SK-N-SH treated with all-trans-retinoic acid at 6 μM for 48 hours (cell line): Measurements from ENCODE around the gene ERI2.

Source experiments
- ARNTL ChIP-seq: fragments of 450-650 bp; formaldehyde crosslinking; IDR thresholded peaks from 2 replicates; pipeline ENCODE4 v1.5.0; 2020; ENCODE audit warnings: low read depth, mild to moderate bottlenecking, moderate library complexity, borderline replicate concordance
- BACH2 ChIP-seq: fragments of 250-450 bp; sonication (Bioruptor Pico); IDR thresholded peaks from 2 replicates; pipeline ENCODE4 v1.9.0; 2021; ENCODE audit warnings: mild to moderate bottlenecking, borderline replicate concordance
- GLIS3 ChIP-seq: fragments of 250-450 bp; sonication (Bioruptor Pico); IDR thresholded peaks from 2 replicates; pipeline ENCODE4 v1.5.0; 2020; ENCODE audit warnings: mild to moderate bottlenecking, moderate library complexity
- SNAI2 ChIP-seq: fragments of 250-450 bp; sonication (Bioruptor Pico); IDR thresholded peaks from 2 replicates; pipeline ENCODE4 v1.5.0; 2020; ENCODE audit warnings: mild to moderate bottlenecking, moderate library complexity
- ZFP3 ChIP-seq: fragments of 250-450 bp; sonication (Bioruptor Pico); IDR thresholded peaks from 2 replicates; pipeline ENCODE4 v1.5.0; 2020; ENCODE audit warnings: mild to moderate bottlenecking, moderate library complexity
- ZFP30 ChIP-seq: fragments of 450-650 bp; formaldehyde crosslinking; IDR thresholded peaks from 2 replicates; pipeline ENCODE4 v1.5.0; 2022; ENCODE audit warnings: mild to moderate bottlenecking, moderate library complexity
- TF ChIP-seq, protein P1 (sequence below): fragments of 250-450 bp; sonication (Bioruptor Pico); IDR thresholded peaks from 2 replicates; pipeline ENCODE4 v1.5.0; 2020; ENCODE audit warnings: mild to moderate bottlenecking, moderate library complexity
- TF ChIP-seq, protein P2 (sequence below): fragments of 250-450 bp; sonication (Bioruptor Pico); IDR thresholded peaks from 2 replicates; pipeline ENCODE4 v1.8.0; 2020; ENCODE audit warnings: mild to moderate bottlenecking, moderate library complexity, borderline replicate concordance
- TF ChIP-seq, protein P3 (sequence below): fragments of 250-450 bp; sonication (Bioruptor Pico); IDR thresholded peaks from 2 replicates; pipeline ENCODE4 v1.5.1; 2020; ENCODE audit warnings: low read depth, mild to moderate bottlenecking, moderate library complexity

DNA sequence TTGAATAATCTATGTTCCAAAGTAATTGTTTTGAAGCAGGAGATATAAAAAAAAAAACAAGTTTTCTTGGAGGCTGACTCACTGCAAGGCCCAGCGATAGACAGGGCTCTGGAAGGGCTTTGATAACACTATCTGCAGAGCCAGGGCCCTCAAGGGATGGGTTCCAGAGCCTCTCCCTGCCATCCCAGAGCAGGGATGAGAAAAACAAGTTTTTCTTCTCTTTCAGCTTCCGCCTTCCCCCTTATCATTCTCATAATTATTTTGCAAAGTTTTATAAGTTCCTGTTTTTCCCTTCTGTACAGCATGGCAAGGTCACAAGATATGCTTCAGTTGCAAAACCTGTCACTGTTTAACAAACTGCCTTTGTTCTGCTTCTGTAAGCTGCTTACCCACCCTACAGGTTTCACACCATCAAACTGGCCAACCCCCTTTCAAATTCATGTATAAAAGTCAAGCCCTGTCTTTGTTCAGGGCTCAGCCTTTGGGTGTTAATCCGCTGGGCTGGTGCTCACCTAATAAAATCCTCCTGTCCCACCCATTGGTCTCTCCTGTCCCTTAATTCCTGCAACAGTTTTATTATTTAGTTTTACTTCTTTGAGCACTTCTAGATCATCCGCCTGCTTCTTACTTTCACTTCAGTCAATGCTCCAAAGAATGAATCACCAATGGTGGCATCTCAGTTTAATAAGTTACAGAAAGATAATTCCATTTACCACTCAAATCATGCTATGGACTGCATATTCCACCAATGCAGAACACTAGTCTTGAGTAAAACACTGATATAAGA lies 59.0 kb downstream of the ERI2 start:
- TF ChIP-seq ARNTL (no peak), SNAI2 (CRISPR knock-in tag) (no peak), BACH2 (CRISPR knock-in tag) (no peak), ZFP30 (CRISPR knock-in tag) (no peak), ZFP3 (CRISPR knock-in tag) (no peak), GLIS3 (no peak)
- TF ChIP-seq, protein P1, sequence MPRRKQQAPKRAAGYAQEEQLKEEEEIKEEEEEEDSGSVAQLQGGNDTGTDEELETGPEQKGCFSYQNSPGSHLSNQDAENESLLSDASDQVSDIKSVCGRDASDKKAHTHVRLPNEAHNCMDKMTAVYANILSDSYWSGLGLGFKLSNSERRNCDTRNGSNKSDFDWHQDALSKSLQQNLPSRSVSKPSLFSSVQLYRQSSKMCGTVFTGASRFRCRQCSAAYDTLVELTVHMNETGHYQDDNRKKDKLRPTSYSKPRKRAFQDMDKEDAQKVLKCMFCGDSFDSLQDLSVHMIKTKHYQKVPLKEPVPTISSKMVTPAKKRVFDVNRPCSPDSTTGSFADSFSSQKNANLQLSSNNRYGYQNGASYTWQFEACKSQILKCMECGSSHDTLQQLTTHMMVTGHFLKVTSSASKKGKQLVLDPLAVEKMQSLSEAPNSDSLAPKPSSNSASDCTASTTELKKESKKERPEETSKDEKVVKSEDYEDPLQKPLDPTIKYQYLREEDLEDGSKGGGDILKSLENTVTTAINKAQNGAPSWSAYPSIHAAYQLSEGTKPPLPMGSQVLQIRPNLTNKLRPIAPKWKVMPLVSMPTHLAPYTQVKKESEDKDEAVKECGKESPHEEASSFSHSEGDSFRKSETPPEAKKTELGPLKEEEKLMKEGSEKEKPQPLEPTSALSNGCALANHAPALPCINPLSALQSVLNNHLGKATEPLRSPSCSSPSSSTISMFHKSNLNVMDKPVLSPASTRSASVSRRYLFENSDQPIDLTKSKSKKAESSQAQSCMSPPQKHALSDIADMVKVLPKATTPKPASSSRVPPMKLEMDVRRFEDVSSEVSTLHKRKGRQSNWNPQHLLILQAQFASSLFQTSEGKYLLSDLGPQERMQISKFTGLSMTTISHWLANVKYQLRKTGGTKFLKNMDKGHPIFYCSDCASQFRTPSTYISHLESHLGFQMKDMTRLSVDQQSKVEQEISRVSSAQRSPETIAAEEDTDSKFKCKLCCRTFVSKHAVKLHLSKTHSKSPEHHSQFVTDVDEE, result no peak
- TF ChIP-seq, protein P2, sequence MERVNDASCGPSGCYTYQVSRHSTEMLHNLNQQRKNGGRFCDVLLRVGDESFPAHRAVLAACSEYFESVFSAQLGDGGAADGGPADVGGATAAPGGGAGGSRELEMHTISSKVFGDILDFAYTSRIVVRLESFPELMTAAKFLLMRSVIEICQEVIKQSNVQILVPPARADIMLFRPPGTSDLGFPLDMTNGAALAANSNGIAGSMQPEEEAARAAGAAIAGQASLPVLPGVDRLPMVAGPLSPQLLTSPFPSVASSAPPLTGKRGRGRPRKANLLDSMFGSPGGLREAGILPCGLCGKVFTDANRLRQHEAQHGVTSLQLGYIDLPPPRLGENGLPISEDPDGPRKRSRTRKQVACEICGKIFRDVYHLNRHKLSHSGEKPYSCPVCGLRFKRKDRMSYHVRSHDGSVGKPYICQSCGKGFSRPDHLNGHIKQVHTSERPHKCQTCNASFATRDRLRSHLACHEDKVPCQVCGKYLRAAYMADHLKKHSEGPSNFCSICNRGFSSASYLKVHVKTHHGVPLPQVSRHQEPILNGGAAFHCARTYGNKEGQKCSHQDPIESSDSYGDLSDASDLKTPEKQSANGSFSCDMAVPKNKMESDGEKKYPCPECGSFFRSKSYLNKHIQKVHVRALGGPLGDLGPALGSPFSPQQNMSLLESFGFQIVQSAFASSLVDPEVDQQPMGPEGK (CRISPR knock-in tag), result no peak
- TF ChIP-seq, protein P3, sequence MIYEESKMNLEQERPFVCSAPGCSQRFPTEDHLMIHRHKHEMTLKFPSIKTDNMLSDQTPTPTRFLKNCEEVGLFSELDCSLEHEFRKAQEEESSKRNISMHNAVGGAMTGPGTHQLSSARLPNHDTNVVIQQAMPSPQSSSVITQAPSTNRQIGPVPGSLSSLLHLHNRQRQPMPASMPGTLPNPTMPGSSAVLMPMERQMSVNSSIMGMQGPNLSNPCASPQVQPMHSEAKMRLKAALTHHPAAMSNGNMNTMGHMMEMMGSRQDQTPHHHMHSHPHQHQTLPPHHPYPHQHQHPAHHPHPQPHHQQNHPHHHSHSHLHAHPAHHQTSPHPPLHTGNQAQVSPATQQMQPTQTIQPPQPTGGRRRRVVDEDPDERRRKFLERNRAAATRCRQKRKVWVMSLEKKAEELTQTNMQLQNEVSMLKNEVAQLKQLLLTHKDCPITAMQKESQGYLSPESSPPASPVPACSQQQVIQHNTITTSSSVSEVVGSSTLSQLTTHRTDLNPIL (CRISPR knock-in tag), result no peak
